B cell (primary cell): ENCODE data around the gene TSHZ3. TPM values are rescaled to one million over a fixed set of nuclear protein-coding genes. Genes with fewer than 3 reads are reported as not detected.

ENCODE experiments used
- ATAC-seq: fragments of 200-7000 bp; cut with Tn5 transposase; one replicate; pipeline ENCODE4 v1.10.0; 2021; ENCODE audit warnings: low read depth, mild to moderate bottlenecking, moderate number of reproducible peaks, moderate library complexity
- CTCF ChIA-PET: fragments of 350-600 bp; sonication (Branson Sonifier 250); formaldehyde crosslinking; loops from one replicate; lab custom pipeline; 2021; ENCODE audit warnings: antibody characterized with exemption, inconsistent platforms; lab: Charles Lee
- POLR2A ChIA-PET: fragments of 350-600 bp; sonication (Branson Sonifier 250); formaldehyde crosslinking; loops from one replicate; lab custom pipeline; 2021; ENCODE audit warnings: antibody characterized with exemption; lab: Charles Lee
- DNase-seq: peaks from one replicate; pipeline ENCODE4 v3.0.0; 2013
- H2AFZ ChIP-seq: 2 replicates; pipeline ENCODE4 v1.6.1; 2012; ENCODE audit warnings: mild to moderate bottlenecking, low read depth, low read length; ENCODE audit not compliant: insufficient read depth, poor library complexity, severe bottlenecking
- H3K27ac ChIP-seq, 2 donors: 1 replicate in 1 of 2; 2 replicates in 1 of 2; pipeline ENCODE4 v1.5.1; 2012 to 2013; ENCODE audit warnings: low read length in 2 of 2, mild to moderate bottlenecking in 2 of 2, moderate library complexity in 1 of 2
- H3K27me3 ChIP-seq, 4 experiments: fragments of 200-600 bp in 1 of 4; sonication (generic) in 1 of 4; replicated peaks in 1 of 4; 1 replicate in 2 of 4; 2 replicates in 2 of 4; pipeline versions ENCODE4 v1.6.1 to v1.7.0; 2013 to 2016; ENCODE audit warnings: low read length in 3 of 4, mild to moderate bottlenecking in 2 of 4, mixed read lengths in 1 of 4, moderate library complexity in 1 of 4; ENCODE audit not compliant: insufficient read depth in 4 of 4, control insufficient read depth in 3 of 4; ENCODE audit errors: control extremely low read depth in 1 of 4
- H3K36me3 ChIP-seq, 2 experiments: replicated peaks in 1 of 2; 1 replicate in 1 of 2; 2 replicates in 1 of 2; pipeline versions ENCODE4 v1.6.1 to v1.7.1; 2013; ENCODE audit warnings: low read length in 1 of 2; ENCODE audit not compliant: insufficient read depth in 2 of 2, control insufficient read depth in 1 of 2; ENCODE audit errors: control extremely low read depth in 1 of 2, extremely low read depth in 1 of 2
- H3K4me1 ChIP-seq, 2 donors: fragments of 200-600 bp in 1 of 2; sonication (generic) in 1 of 2; 1 replicate in 1 of 2; 2 replicates in 1 of 2; pipeline versions ENCODE4 v1.5.1 to v1.6.1; 2013 to 2017; ENCODE audit warnings: low read length in 2 of 2; ENCODE audit not compliant: control insufficient read depth in 2 of 2, insufficient read depth in 2 of 2
- H3K4me2 ChIP-seq: replicated peaks from 2 replicates; pipeline ENCODE3; 2012; ENCODE audit warnings: mild to moderate bottlenecking, low read depth, low read length; ENCODE audit not compliant: poor library complexity, severe bottlenecking
- H3K4me3 ChIP-seq, 5 experiments: fragments of 200-600 bp in 1 of 5; sonication (generic) in 1 of 5; 1 replicate in 3 of 5; 2 replicates in 2 of 5; pipeline versions ENCODE4 v1.5.1 to v1.7.0; 2011 to 2016; ENCODE audit warnings: low read length in 4 of 5, mild to moderate bottlenecking in 4 of 5, low read depth in 2 of 5, control low read depth in 1 of 5, moderate library complexity in 1 of 5; ENCODE audit not compliant: insufficient read depth in 1 of 5; ENCODE audit errors: control extremely low read depth in 1 of 5, extremely low read depth in 1 of 5
- H3K79me2 ChIP-seq: fragments of 200-600 bp; sonication (generic); one replicate; pipeline ENCODE4 v1.6.0; 2016; ENCODE audit warnings: low read length; ENCODE audit not compliant: control insufficient read depth, insufficient read depth
- H3K9ac ChIP-seq: fragments of 200-600 bp; sonication (generic); 2 replicates; pipeline ENCODE4 v1.6.1; 2017; ENCODE audit warnings: mild to moderate bottlenecking, low read length, moderate library complexity
- H3K9me3 ChIP-seq, 3 donors: one replicate each; pipeline versions ENCODE4 v1.6.1 to v1.7.1; 2013; ENCODE audit warnings: low read length in 2 of 3; ENCODE audit not compliant: control insufficient read depth in 2 of 3, insufficient read depth in 1 of 3; ENCODE audit errors: control extremely low read depth in 1 of 3
- H4K20me1 ChIP-seq: 2 replicates; pipeline ENCODE4 v1.6.0; 2012; ENCODE audit warnings: mild to moderate bottlenecking, low read length; ENCODE audit not compliant: insufficient read depth, control insufficient read depth, poor library complexity, severe bottlenecking
- H3K27ac Mint-ChIP-seq: one replicate; pipeline ENCODE4 v1.8.0; 2021; ENCODE audit warnings: mixed read lengths
- H3K27me3 Mint-ChIP-seq: one replicate; pipeline ENCODE4 v1.8.0; 2021; ENCODE audit warnings: mixed read lengths
- H3K4me1 Mint-ChIP-seq: one replicate; pipeline ENCODE4 v1.8.0; 2021; ENCODE audit warnings: mixed read lengths
- H3K4me3 Mint-ChIP-seq: one replicate; pipeline ENCODE4 v1.8.0; 2021; ENCODE audit warnings: mixed read lengths
- H3K9me3 Mint-ChIP-seq: one replicate; pipeline ENCODE4 v1.8.0; 2022; ENCODE audit warnings: mixed read lengths; ENCODE audit not compliant: insufficient read depth
- EZH2 ChIP-seq: IDR thresholded peaks from 2 replicates; pipeline ENCODE4 v1.6.1; 2012; ENCODE audit warnings: borderline replicate concordance, low read depth, mild to moderate bottlenecking, moderate library complexity, low read length; ENCODE audit not compliant: insufficient read depth, poor library complexity, severe bottlenecking
- WGBS: methylation state at CpG from one replicate; pipeline ENCODE4 v1.1.5; 2013; ENCODE audit warnings: missing lambda C conversion rate; ENCODE audit not compliant: insufficient coverage; 5-methylcytosine and 5-hydroxymethylcytosine counted together
- intact Hi-C: fragments of 100-400 bp; cut with micrococcal nuclease; formaldehyde crosslinking; loops from one replicate; pipeline ENCODE4 v1.10.0; 2022
- polyA plus RNA-seq: library from polyadenylated mRNA; depleted of rRNA; stranded (reverse); fragments of >200 nt; gene quantifications from 2 replicates; pipeline ENCODE4 v1.2.3, GENCODE V29; 2012
- total RNA-seq, 2 donors: library from RNA; stranded (reverse); fragments of 120-200 nt in 1 of 2; gene quantifications; 1 replicate in 1 of 2; 2 replicates in 1 of 2; pipeline versions ENCODE4 v1.2.3 to v1.2.4, GENCODE V29; 2013 to 2022
- TF ChIP-seq, protein P1 (sequence below): fragments of 200-600 bp; IDR thresholded peaks from one replicate; pipeline ENCODE4 v1.8.0; 2022; ENCODE audit warnings: antibody characterized with exemption, mild to moderate bottlenecking

Gene TSHZ3
- total and polyA plus RNA-seq, 2 donors (not counting 1 experiment from before 2014, with no cell fraction given), result 0.03 to 0.34 TPM

- no peak overlapping the region for H3K27ac Mint-ChIP-seq
- Histone ChIP-seq H3K79me2 (no peaks in the 10 kb centered on the region), H3K27ac (no peak overlapping the region), H4K20me1 (no peaks in the 10 kb centered on the region), H3K27me3 (no peaks in the 10 kb centered on the region), H3K36me3 (no peaks in the 10 kb centered on the region), H3K9ac (no peak overlapping the region), H3K4me1 (no peaks in the 10 kb centered on the region), H3K4me2 (no peak overlapping the region), H3K4me3 (no peak overlapping the region), H3K9me3 (peaks cover 0 to 38% (median 0%) of the 10 kb centered on the region in 3 donors), H2AFZ (no peak overlapping the region)
- no peak for TF ChIP-seq EZH2
- TF ChIP-seq, protein P1, sequence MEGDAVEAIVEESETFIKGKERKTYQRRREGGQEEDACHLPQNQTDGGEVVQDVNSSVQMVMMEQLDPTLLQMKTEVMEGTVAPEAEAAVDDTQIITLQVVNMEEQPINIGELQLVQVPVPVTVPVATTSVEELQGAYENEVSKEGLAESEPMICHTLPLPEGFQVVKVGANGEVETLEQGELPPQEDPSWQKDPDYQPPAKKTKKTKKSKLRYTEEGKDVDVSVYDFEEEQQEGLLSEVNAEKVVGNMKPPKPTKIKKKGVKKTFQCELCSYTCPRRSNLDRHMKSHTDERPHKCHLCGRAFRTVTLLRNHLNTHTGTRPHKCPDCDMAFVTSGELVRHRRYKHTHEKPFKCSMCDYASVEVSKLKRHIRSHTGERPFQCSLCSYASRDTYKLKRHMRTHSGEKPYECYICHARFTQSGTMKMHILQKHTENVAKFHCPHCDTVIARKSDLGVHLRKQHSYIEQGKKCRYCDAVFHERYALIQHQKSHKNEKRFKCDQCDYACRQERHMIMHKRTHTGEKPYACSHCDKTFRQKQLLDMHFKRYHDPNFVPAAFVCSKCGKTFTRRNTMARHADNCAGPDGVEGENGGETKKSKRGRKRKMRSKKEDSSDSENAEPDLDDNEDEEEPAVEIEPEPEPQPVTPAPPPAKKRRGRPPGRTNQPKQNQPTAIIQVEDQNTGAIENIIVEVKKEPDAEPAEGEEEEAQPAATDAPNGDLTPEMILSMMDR, result no peak
- CTCF ChIA-PET, result no interaction called here
- no peak for ATAC-seq
- no peaks in the 10 kb centered on the region for H3K4me1 Mint-ChIP-seq
- no peaks in the 10 kb centered on the region for H3K9me3 Mint-ChIP-seq
- H3K27me3 Mint-ChIP-seq, result no peaks in the 10 kb centered on the region
- H3K4me3 Mint-ChIP-seq, result no peak overlapping the region
- POLR2A ChIA-PET, result no interaction called here
- intact Hi-C loops, result no loop called here
- WGBS, result 96% methylated on average over 33 of the region's 37 CpGs
- no peak for DNase-seq
Measured at GRCh38 chr19:31278555-31279435, 70.4 kb downstream of the TSHZ3 start.

DNA sequence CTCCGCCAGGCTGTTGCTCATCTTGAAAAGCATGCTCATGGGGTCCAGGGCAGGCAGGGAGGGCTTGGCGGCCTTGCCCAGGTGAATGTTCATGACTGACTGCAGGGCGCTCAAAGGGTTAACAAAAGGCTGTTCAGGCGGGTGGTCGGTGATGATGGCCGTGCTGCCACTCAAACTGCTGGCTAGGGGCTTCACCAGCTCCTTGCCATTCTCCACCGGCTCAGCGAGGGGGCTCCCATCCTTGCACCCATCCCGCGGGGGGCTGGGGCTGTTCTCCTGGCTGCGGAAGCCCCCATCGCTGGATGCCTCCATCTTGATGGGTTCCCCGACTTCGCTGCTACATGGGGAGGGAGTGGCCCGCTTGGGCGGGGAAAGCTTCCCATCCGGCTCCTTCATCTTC lies 71.7 kb downstream of the TSHZ3 start:
- ChIA-PET CTCF (no interaction called here), POLR2A (no interaction called here)
- Histone ChIP-seq H3K9me3 (peaks cover 0 to 35% (median 0%) of the 10 kb centered on the region in 3 donors), H3K36me3 (no peaks in the 10 kb centered on the region), H3K79me2 (no peaks in the 10 kb centered on the region), H3K4me3 (no peak overlapping the region), H2AFZ (no peak overlapping the region), H3K4me2 (no peak overlapping the region), H3K4me1 (no peaks in the 10 kb centered on the region), H3K9ac (no peak overlapping the region), H3K27ac (no peak overlapping the region), H4K20me1 (no peaks in the 10 kb centered on the region), H3K27me3 (no peaks in the 10 kb centered on the region)
- Mint-ChIP-seq H3K9me3 (no peaks in the 10 kb centered on the region), H3K27me3 (no peaks in the 10 kb centered on the region), H3K4me1 (no peaks in the 10 kb centered on the region), H3K27ac (no peak overlapping the region), H3K4me3 (no peak overlapping the region)
- WGBS, result 95% methylated on average over 12 of the region's 17 CpGs
- no peak for TF ChIP-seq EZH2
- TF ChIP-seq, protein P1, result no peak
- ATAC-seq (no peak), DNase-seq (no peak)
- intact Hi-C loops, result no loop called here
